Caki2 (cell line): ENCODE results near the gene UNC5A. TPM values are rescaled to one million over a fixed set of nuclear protein-coding genes. Genes with fewer than 3 reads are reported as not detected.

Source experiments
- DNase-seq: peaks from one replicate; pipeline ENCODE4 v3.0.0-alpha.2; 2015; ENCODE audit warnings: low read depth
- in situ Hi-C: cut with HindIII; loops from 2 replicates; pipeline ENCODE4 v1.10.0; 2016; ENCODE audit warnings: low sequenced_read_pairs, low pct_unique_long_range_greater_than_20kb, mixed read lengths
- total RNA-seq: library from RNA; depleted of rRNA; stranded (reverse); fragments of >200 nt; shearing (Covaris generic); gene quantifications from 2 replicates; pipeline ENCODE4 v1.2.3, GENCODE V29; 2014; ENCODE audit warnings: low replicate concordance

Gene UNC5A
- total RNA-seq, 1 experiment from 2014 or later, result 6.8 TPM

DNA sequence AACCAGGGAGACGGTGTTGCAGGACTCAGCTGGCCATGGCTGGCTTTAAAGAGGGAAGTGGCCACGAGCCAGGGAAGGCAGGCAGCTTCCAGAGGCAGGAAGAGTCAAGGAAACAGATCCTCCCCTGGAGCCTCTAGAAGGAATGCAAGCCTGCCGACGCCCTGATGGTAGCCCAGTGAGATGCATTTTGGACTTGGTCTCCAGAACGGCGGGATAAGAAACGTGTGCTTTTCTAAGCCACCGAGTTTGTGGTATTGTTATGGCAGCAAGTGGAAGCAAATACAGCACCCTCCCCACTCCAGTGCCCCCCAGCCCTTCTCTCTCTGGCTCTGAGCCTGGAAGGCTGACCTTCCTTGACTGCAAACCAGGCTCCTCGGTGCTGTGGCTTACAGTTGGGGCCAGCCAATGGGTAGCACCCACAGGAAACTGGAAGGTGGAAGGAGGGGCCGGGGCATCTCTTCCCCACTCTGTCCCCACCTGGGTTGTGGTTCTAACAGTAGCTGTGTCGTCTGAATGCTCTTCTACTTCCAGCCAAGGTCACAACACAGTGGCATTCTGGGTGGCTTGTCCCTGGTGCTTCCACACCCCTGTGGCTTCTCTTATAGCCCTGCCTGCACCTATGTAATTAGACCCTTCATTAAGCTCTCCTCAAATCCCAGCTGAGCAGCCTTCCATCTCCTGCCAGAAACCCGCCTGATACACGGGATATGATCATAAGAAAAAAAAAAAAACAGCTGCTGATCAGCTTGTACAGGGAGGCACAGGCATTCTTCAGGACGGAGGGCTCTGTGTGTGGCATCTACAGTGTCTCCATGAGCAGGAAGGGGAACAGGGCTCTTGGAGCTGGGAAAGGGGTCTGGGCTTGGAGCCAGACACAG lies 29.9 kb upstream of the UNC5A start:
- no peak for DNase-seq
- in situ Hi-C loops, result no loop called here

DNA sequence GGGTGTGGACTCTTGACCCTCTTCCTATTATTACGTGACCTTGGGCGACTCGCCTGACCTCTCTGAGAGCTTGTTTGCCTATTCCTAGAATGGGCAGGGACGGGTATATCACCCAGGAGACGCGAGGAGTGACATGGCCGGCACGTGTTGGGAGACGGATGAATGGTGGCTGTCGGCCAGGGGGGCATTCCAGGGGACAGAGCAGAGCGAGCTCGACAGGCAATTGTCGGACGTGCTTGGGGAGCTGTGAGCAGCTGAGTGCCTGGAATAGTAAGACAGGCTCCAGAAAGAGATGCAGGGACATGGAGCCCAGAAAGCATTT lies 29.3 kb upstream of the UNC5A start:
- no peak for DNase-seq
- in situ Hi-C loops, result no loop called here

DNA sequence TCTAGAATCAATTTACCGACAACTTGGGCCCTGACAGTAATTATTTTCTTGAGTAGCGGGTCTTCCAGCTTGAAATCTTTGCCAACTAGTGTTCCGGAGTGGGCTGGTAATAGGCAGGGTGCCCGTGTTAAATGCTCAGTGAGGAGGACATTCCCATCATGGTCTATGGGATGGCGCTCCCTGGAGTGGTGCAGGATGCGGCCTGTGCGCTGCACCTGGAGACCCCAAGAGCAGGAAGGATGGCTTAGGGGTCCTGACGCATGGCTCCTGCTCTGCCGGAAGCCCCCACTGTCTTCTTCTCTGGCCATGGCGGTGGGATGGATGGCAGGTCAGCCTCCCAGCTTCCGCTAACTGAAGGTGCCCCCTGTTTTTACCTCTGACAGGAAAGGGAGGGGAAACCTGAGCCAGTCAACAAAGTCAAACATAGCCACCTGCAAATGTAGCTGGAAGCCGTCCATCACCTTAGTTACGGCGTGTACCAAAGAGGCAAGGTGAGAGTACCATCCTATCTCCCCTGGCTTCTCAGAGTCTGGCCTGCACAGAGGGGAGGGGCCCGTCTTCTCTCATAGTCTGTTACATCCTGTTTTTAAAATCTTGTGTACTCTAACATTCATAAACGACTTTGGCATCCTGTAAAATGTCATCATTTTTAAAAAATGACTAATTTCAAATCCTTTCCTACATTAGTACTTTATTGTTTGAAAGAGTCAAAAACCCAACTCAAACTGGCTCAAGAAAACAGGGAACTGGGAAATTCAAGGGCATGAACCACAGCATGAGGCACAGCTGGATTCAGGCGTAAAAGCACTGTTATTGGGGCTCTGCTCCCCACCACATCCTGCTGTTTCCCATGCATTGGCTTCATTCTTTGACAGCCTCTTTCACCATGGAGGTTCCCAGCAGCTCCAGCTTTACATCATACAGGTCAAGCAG lies 28.5 kb upstream of the UNC5A start:
- in situ Hi-C loops, result no loop called here
- DNase-seq, result no peak

DNA sequence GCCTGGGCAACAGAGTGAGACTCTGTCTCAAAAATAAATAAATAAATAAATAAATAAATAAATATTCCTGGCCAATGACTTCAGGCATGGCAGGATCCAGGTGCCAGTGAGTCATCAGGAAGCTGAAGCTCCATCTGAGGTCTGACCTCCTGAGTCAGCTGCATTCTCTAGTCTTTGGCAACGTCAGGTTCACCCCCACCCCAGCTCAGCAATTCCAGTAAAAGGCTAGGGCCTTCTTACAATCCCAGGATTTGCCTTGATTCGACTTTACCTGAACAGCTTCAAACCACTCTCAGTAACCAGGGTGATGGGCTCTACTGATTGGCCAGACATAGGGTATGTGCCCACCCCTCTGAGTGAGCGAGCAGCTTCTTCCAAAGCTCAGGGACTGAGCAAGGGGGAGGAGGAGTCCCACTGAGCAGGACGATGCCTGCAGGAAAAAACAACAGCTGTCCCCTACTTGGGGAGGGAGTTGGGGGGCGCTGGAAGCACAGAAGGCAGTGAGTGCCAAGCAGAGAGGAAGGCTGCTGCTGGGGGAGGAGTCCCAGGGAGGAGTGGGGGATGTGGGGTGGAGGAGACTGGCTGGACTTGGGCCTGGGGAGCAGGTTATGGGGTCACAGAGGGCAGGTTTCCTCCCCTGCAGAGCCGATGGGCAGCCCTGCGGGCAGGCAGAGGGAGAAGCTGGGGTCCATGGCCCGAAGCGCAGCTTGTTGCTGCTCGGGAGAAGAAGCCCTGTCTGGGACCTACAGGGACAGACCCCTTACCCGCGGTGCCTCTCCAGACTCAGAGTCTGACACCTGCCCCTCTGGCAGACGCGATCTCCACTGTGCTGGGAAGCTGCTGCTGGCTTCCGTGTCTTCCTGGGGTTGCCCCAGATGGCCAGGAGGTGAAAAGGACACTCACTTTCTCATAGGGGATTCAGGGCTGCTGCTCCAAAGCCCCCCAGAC lies 25.9 kb upstream of the UNC5A start:
- peak; percentile 51 for DNase-seq
- in situ Hi-C loops, result no loop called here

DNA sequence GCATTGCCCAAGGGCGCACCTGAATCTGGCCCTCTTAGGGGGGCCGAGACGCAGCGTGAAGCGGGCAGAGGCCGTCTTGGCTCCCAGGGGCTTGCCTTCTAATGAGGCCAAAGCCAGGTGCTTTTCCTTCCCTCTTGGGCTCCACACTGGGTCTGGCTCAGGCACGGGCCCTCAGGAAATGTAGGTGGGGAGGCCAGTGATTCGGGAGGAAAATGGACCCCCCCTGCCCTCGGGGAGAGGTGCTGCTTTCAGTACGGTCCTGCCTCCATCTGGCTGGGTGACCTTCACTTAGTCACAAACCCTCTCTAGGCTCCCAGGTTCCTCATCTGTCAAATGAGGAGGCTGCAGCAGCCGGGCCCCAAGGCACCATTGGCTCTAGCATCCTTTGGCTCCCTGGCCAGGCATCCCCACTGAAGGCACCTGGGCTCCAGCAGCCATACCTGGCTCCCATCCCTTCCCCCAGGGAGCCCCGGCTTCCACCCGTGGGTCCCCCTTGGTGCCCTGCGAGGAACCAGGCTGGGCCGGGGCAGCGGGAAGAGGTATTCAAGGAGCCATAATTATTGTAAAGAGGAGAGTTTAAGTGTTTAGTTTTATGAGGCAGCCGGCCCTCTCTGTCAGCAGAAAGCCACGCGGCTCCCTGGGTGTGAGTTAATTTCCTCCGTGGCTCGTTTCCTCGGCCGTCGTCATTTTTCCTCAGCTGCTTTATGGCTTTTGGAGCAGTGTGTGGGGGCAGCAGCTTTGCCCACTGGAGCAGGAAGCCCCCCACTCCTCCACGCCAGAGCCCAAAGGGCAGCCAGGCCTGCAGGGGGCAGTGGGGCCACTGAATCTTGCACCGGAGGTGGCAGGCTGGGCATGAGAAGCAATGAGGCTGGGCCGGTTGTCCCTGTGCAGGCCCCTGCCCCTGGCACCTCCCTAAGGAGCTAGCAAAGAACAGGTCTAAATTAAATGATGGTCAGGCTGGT lies 24.9 kb upstream of the UNC5A start:
- DNase-seq, result no peak
- in situ Hi-C loops, result no loop called here

DNA sequence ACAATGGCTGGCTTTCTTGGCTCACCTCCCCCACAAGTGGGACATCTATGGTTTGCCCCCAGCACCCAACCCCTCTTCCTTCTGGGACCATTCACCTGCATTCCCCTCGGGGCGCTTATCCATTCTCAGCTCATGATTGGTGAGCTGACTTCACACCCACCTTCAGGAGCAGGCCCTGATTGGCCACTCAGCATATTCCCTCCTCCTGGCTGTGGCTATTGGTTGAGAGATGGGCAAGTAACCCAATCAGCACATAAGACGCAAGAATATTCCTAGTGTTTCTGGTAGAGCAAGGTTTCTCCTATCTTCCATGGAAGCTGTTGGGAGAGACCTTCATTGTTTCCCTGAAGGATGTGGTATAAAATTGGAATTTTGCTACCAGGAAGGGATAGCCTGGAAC lies 22.7 kb upstream of the UNC5A start:
- DNase-seq, result no peak
- in situ Hi-C loops, result no loop called here

DNA sequence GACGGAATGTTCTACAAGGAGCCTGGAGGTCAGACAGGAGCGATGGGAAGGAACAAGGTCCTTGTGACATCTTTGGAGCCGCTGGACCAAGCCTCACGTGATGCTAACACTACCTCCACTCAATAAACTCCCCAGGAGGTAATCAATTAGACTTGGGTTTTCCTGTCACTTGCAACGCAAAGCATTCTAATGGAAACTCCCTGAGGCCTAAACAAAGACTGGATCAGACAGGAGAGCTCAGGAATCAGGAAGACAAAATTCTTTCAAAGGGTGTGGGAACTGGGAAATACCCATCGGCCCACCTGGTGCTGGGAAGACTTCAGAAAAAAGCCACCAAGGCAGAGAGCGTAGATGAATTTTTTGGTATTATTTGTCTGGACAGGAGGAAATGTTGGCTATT lies 22.3 kb upstream of the UNC5A start:
- in situ Hi-C loops, result no loop called here
- no peak for DNase-seq

DNA sequence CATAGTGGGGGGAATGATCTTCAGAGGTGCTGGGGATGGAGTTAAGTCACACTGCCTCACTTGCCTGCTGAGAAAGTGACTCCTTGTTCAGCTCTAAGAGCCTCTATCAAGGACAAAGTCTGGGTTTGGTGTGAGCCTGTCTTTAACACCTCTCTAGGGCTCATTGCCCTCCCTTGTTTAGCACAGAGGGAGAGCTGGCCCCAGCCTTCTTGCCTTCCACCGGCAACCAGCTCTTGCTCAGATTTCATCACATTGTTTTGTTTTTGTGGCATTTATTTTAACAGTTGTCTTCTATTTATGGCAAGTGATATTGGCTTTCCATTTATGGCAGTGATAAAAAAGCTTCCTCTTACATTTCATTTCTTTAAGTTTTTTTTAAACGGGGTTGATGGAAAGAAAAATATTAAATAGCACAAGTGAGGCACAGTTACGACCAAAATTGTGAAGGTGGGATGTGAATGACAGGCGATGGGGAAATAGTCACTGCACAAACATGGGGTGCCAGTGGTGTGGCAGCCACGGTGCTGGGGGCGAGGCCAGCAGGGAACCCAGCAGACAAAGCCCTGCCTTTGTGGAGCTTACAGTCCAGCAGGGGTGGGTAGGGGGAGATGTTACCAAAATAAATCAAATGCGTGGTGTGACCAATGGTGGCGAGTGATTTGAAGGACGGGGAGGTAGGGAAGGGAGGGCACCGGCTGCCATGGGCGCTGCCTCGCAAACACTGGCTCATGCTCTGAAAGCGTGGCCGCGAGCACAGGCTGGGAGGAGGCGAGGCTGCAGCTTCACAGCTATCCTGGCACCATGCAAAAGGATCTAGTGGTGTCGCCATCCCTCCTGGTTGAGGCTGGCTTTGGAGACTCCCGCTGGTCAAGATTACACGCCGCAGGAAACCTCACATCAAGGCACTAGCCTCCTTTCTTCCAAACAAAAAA lies 21.2 kb upstream of the UNC5A start:
- in situ Hi-C loops, result no loop called here

DNA sequence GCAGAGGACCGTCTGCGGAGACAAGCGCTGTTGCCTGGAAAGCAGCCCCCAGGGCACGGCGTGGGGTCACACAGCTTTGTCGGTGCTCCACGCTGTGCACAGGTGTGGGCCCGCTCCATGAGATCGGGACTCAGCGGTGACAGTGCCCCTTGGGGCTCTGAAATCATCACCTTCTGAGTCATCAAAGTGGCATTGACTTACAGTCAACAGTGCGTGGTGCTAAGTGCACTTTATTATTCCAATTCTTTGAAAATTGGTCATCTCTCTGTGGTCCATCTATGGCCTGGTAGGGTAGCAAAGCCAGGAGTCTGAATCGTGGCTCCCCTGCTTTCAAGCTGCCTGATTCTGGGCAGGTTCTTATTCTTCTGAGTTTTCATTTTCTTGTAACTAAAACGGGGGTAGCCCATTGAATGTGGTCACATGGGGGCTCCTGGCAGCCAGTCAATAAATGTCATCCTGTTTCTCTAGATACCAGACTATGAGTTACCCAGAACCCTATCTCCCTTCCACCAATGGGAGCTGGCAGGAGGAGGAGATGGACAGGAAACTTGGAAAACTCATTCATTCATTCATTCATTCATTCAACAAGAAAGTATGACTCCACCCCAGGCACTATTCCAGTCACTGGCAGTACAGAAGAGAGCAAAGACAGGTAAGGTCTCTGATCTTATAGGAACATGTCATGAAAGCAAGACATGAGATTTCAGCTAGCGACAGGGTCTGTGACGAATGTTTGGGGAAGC lies 20.3 kb upstream of the UNC5A start:
- in situ Hi-C loops, result no loop called here
- DNase-seq, result no peak

More for the DNA sequence above, 21.2 kb upstream of the UNC5A start:
- no peak for DNase-seq

DNA sequence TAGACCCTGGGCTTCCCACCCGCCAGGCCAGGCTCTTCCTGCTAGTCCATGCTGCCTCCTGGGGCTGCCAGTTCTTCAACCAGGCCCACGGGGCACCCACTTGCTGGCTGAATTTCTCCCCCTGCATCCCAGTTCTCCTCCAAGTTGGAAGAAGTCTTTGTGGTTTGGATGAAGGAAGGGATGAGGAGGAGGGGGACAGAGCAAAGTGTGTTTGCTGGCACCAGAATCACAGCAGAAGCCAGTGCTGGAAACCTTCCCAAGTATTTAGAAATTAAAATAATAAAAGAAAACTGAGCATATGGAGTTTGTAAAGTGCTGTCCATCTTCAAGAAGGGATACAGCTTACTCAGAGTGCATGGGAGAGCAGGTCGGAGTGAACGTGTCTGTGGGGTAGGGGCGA lies 19.4 kb upstream of the UNC5A start:
- in situ Hi-C loops, result no loop called here
- DNase-seq, result no peak

DNA sequence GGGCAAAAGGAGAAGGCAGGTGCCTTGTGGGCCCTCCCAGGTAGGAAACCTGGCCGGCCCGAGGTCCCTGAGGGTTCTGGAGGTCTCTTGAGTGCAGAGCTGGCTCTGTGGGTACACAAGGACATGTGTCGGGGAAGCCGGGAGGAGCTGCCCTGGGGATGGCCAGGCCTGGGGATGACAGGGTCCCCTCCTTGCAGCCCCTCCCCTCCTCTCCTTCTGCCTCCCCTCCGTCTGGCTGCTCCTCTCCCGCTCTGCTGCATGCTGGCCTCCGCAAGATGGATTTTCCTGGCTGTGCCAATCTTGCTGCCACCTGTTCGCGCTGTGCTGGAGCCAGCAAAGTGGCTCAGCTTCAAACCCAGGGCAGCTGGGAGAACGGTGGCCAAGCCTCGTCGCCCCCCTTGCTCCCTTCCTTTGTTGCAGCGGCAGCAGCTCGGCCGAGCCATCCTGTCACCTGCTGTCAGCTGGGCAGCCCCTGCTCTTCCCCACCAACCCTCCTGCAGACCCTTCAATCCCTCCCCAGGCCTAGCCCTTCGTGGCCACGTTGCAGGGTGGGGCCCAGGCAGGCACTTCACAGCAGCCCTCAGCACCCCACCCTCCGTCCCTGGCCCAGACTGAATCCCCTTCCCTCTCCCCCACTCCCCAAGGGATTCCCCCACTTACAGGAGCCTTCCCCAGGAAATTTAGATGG lies 17.6 kb upstream of the UNC5A start:
- DNase-seq, result no peak
- in situ Hi-C loops, result no loop called here

DNA sequence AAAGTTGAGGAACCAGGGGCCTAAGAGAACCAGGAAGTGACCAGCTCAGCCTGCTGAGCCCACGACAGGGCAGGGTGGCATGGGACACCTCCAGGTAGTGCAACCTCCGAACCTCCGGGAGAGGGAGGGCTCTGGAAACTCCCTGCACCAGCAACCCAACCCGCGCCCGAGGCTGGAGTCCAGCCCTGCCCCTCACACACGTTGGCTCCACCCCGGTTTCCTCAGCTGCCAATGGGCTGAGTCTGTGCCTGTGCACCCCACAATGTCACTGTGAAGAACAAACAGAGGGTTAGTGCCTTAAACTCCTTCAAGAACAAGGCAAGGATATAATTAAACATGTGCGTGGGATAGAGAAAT lies 17.0 kb upstream of the UNC5A start:
- no peak for DNase-seq

DNA sequence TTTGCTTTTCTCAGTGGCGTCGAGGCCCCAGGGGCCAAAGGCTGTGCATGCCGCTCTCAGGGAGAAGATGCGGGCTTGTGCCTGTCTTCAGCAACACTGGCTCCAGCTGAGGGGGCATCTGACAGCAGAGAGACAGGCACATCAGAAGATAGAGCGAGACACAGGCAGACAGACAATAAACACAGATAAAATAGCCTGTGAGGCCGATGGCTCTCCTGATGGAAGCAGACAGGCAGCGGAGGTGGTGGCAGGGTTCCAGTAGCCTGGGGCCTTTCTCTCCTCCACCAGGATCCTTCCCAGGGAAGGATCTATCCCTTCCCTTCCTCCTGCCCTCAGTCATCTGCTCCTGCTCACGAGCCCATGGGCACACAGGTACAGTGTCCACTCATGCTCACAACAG lies 16.6 kb upstream of the UNC5A start:
- in situ Hi-C loops, result no loop called here
- DNase-seq, result no peak

More for the DNA sequence above, 17.0 kb upstream of the UNC5A start:
- in situ Hi-C loops, result no loop called here

DNA sequence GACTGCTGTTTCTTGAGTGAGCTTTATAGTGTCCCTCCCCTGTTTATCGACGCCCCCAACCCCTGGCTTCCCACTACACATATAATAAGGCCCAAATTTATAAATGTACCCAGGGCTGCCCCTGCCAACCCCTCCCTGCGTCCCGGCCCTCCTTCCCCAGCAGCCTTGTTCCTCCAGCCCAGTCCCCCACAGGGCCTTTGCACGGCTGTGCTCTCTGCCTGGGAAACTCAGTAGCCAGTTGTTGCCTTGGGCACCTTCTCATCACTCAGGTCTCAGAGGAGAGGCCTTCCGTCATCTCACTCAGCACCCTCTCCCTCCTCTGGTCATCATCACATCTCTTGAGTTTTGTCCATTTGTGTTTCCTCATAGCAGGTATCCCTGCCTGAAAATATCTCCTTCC lies 15.8 kb upstream of the UNC5A start:
- no peak for DNase-seq
- in situ Hi-C loops, result no loop called here

DNA sequence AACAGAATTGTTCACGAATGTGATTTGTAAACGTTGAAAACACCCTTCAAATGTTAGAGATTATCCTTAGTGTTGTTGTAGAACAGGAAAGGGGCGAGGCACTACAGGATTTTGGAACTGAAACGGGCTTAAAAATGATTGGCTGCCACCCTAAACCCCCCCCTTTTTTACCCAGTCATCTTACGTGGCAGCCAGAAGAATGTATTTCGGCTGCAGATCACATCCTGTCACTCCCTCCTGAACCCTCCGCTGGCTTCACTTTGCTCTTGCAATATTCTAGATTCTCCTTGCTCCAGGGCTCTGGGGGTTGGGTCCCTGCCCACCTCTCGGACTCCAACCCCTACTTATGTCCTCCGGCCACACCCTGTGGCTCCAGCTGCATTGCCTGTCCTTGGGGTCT lies 13.9 kb upstream of the UNC5A start:
- DNase-seq, result no peak
- in situ Hi-C loops, result no loop called here
